ENCODE data around the gene INAFM2.

- TF ChIP-seq CHD4 (IDR thresholded peaks at IDR 0.05) = no peak
- TF ChIP-seq ESRRA (IDR thresholded peaks at IDR 0.05; ENCODE audit: low read length) = no peak
- TF ChIP-seq CREM (IDR thresholded peaks at IDR 0.05; ENCODE audit: low read depth) = no peak
- TF ChIP-seq ATF3 (IDR thresholded peaks at IDR 0.05; ENCODE audit: borderline replicate concordance, extremely low read depth, low read depth, low read length) = no peak
- no peak for TF ChIP-seq NRF1 (conservative IDR thresholded peaks at IDR 0.05; ENCODE audit: low read depth, low read length)
- TF ChIP-seq EZH2 (IDR thresholded peaks at IDR 0.05; ENCODE audit: borderline replicate concordance, control insufficient read depth, low read depth, low read length) = no peak
- no peak for TF ChIP-seq CTCF (IDR thresholded peaks at IDR 0.05 in 2 of 3, conservative IDR thresholded peaks at IDR 0.05 in 1 of 3; ENCODE audit: control insufficient read depth in 2 of 3, extremely low read depth in 1 of 3, insufficient read depth in 1 of 3, low read depth in 3 of 3, low read length in 3 of 3)
- TF ChIP-seq, protein P1, sequence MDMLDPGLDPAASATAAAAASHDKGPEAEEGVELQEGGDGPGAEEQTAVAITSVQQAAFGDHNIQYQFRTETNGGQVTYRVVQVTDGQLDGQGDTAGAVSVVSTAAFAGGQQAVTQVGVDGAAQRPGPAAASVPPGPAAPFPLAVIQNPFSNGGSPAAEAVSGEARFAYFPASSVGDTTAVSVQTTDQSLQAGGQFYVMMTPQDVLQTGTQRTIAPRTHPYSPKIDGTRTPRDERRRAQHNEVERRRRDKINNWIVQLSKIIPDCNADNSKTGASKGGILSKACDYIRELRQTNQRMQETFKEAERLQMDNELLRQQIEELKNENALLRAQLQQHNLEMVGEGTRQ (IDR thresholded peaks at IDR 0.05; ENCODE audit: borderline replicate concordance, low read depth, low read length) = no peak
- TF ChIP-seq POLR2A (IDR thresholded peaks at IDR 0.05; ENCODE audit: low read depth, low read length) = no peak
- no peak for TF ChIP-seq HDAC6 (IDR thresholded peaks at IDR 0.05; ENCODE audit: unreplicated experiment)
These were observed 20.5 kb upstream of the INAFM2 start for GRCh38 chr15:40302981-40303380.
